Measurements from ENCODE around the gene L3MBTL4.
A peak's percentile ranks its signal among the peaks of the same experiment; 100 is the strongest.

The L3MBTL4 gene

GRCh38 chr18:6414723-6415417, at the start of gene L3MBTL4:
TSS of gene L3MBTL4 (minus strand) at chr18:6414911. CDS start at chr18:6311625, 103,286 bp downstream.
- Mint-ChIP-seq H3K36me3 (no peaks in the 10 kb centered on the region), H3K9me3 (ENCODE audit: low read depth) (no peaks in the 10 kb centered on the region), H3K4me3 (peak within 1 kb of the TSS; percentile 82), H3K27me3 (peaks cover 21% of the 10 kb centered on the region), H3K4me1 (ENCODE audit: low read depth) (peaks cover 8% of the 10 kb centered on the region), H3K27ac (no peak within 1 kb of the TSS)

GRCh38 chr18:6452194-6452593, 37.5 kb upstream of the L3MBTL4 start:
- no peaks in the 10 kb centered on the region for H3K4me1 Mint-ChIP-seq (ENCODE audit: low read depth)
- no peaks in the 10 kb centered on the region for H3K36me3 Mint-ChIP-seq
- H3K27ac Mint-ChIP-seq, result no peak overlapping the region
- no peak overlapping the region for H3K4me3 Mint-ChIP-seq
- H3K27me3 Mint-ChIP-seq, result no peaks in the 10 kb centered on the region
- H3K9me3 Mint-ChIP-seq (ENCODE audit: low read depth), result peaks cover 6% of the 10 kb centered on the region

- Mint-ChIP-seq H3K9me3 (ENCODE audit: low read depth) (no peaks in the 10 kb centered on the region), H3K27ac (no peak overlapping the region), H3K4me1 (ENCODE audit: low read depth) (no peaks in the 10 kb centered on the region), H3K36me3 (no peaks in the 10 kb centered on the region), H3K27me3 (no peaks in the 10 kb centered on the region), H3K4me3 (no peak overlapping the region)
These were observed 34.5 kb upstream of the L3MBTL4 start for GRCh38 chr18:6449213-6449612.

- no peak overlapping the region for H3K4me3 Mint-ChIP-seq
These were observed 29.9 kb upstream of the L3MBTL4 start for GRCh38 chr18:6444466-6445228.

GRCh38 chr18:6441200-6441599, 26.5 kb upstream of the L3MBTL4 start:
- Mint-ChIP-seq H3K9me3 (ENCODE audit: low read depth) (no peaks in the 10 kb centered on the region), H3K4me3 (no peak overlapping the region), H3K4me1 (ENCODE audit: low read depth) (no peaks in the 10 kb centered on the region), H3K36me3 (no peaks in the 10 kb centered on the region), H3K27ac (no peak overlapping the region), H3K27me3 (no peaks in the 10 kb centered on the region)

More at GRCh38 chr18:6444466-6445228, 29.9 kb upstream of the L3MBTL4 start:
- H3K36me3 Mint-ChIP-seq, result no peaks in the 10 kb centered on the region
- no peaks in the 10 kb centered on the region for H3K27me3 Mint-ChIP-seq
- H3K9me3 Mint-ChIP-seq (ENCODE audit: low read depth), result no peaks in the 10 kb centered on the region
- H3K4me1 Mint-ChIP-seq (ENCODE audit: low read depth), result no peaks in the 10 kb centered on the region
- no peak overlapping the region for H3K27ac Mint-ChIP-seq

GRCh38 chr18:6437937-6438818, 23.5 kb upstream of the L3MBTL4 start:
- H3K4me3 Mint-ChIP-seq, result no peak overlapping the region
- no peaks in the 10 kb centered on the region for H3K4me1 Mint-ChIP-seq (ENCODE audit: low read depth)
- no peaks in the 10 kb centered on the region for H3K27me3 Mint-ChIP-seq
- H3K9me3 Mint-ChIP-seq (ENCODE audit: low read depth), result no peaks in the 10 kb centered on the region
- no peak overlapping the region for H3K27ac Mint-ChIP-seq
- no peaks in the 10 kb centered on the region for H3K36me3 Mint-ChIP-seq

- Mint-ChIP-seq H3K9me3 (ENCODE audit: low read depth) (no peaks in the 10 kb centered on the region), H3K4me1 (ENCODE audit: low read depth) (no peaks in the 10 kb centered on the region), H3K4me3 (no peak overlapping the region), H3K27me3 (no peaks in the 10 kb centered on the region), H3K36me3 (no peaks in the 10 kb centered on the region), H3K27ac (no peak overlapping the region)
These were observed 21.0 kb upstream of the L3MBTL4 start for GRCh38 chr18:6435731-6436130.

- Mint-ChIP-seq H3K27me3 (no peaks in the 10 kb centered on the region), H3K27ac (no peak overlapping the region), H3K4me3 (no peak overlapping the region), H3K4me1 (ENCODE audit: low read depth) (no peaks in the 10 kb centered on the region), H3K9me3 (ENCODE audit: low read depth) (no peaks in the 10 kb centered on the region), H3K36me3 (no peaks in the 10 kb centered on the region)
These were observed 20.4 kb upstream of the L3MBTL4 start for GRCh38 chr18:6434987-6435709.

GRCh38 chr18:6434481-6434880, 19.8 kb upstream of the L3MBTL4 start:
- Mint-ChIP-seq H3K4me1 (ENCODE audit: low read depth) (no peaks in the 10 kb centered on the region), H3K27ac (no peak overlapping the region), H3K4me3 (no peak overlapping the region), H3K36me3 (no peaks in the 10 kb centered on the region), H3K9me3 (ENCODE audit: low read depth) (no peaks in the 10 kb centered on the region), H3K27me3 (no peaks in the 10 kb centered on the region)

- Mint-ChIP-seq H3K4me3 (no peak overlapping the region), H3K27me3 (no peaks in the 10 kb centered on the region), H3K9me3 (ENCODE audit: low read depth) (no peaks in the 10 kb centered on the region), H3K4me1 (ENCODE audit: low read depth) (no peaks in the 10 kb centered on the region), H3K36me3 (no peaks in the 10 kb centered on the region), H3K27ac (no peak overlapping the region)
These were observed 17.1 kb upstream of the L3MBTL4 start for GRCh38 chr18:6431659-6432318.

GRCh38 chr18:6428851-6429395, 14.2 kb upstream of the L3MBTL4 start:
- Mint-ChIP-seq H3K36me3 (no peaks in the 10 kb centered on the region), H3K27ac (no peak overlapping the region), H3K4me1 (ENCODE audit: low read depth) (no peaks in the 10 kb centered on the region), H3K27me3 (no peaks in the 10 kb centered on the region), H3K9me3 (ENCODE audit: low read depth) (no peaks in the 10 kb centered on the region), H3K4me3 (no peak overlapping the region)

- Mint-ChIP-seq H3K4me1 (ENCODE audit: low read depth) (no peaks in the 10 kb centered on the region), H3K27ac (no peak overlapping the region), H3K9me3 (ENCODE audit: low read depth) (no peaks in the 10 kb centered on the region), H3K36me3 (no peaks in the 10 kb centered on the region), H3K4me3 (no peak overlapping the region), H3K27me3 (no peaks in the 10 kb centered on the region)
These were observed 12.6 kb upstream of the L3MBTL4 start for GRCh38 chr18:6427286-6427685.

- Mint-ChIP-seq H3K4me3 (no peak overlapping the region), H3K36me3 (no peaks in the 10 kb centered on the region), H3K27me3 (no peaks in the 10 kb centered on the region), H3K4me1 (ENCODE audit: low read depth) (no peaks in the 10 kb centered on the region), H3K9me3 (ENCODE audit: low read depth) (peaks cover 5% of the 10 kb centered on the region), H3K27ac (no peak overlapping the region)
These were observed 8.6 kb upstream of the L3MBTL4 start for GRCh38 chr18:6423289-6423688.

Measured in activated naive CD8-positive, alpha-beta T cell (primary cell).